Fibroblast of lung (primary cell): Measurements from ENCODE around the gene UPK1A. TPM values are rescaled to one million over a fixed set of nuclear protein-coding genes. Genes with fewer than 3 reads are reported as not detected.

Experiments
- DNase-seq, 2 donors: peaks; one replicate each; pipeline versions ENCODE4 v3.0.0 to v3.0.0-alpha.2; 2010; ENCODE audit warnings: low read depth in 2 of 2
- H2AFZ ChIP-seq: 2 replicates; pipeline ENCODE4 v1.5.1; 2012; ENCODE audit warnings: low read length, control low read depth, inconsistent platforms
- H3K27ac ChIP-seq: 2 replicates; pipeline ENCODE4 v1.5.1; 2011; ENCODE audit warnings: low read length, control low read depth; ENCODE audit not compliant: insufficient read depth
- H3K27me3 ChIP-seq: 2 replicates; pipeline ENCODE4 v1.5.1; 2011; ENCODE audit warnings: mild to moderate bottlenecking, low read length; ENCODE audit not compliant: control insufficient read depth, insufficient read depth
- H3K36me3 ChIP-seq: 2 replicates; pipeline ENCODE4 v1.5.1; 2011; ENCODE audit warnings: low read length; ENCODE audit not compliant: control insufficient read depth, insufficient read depth
- H3K4me1 ChIP-seq: 2 replicates; pipeline ENCODE4 v1.5.1; 2011; ENCODE audit warnings: low read length; ENCODE audit not compliant: control insufficient read depth, insufficient read depth; ENCODE audit errors: extremely low read depth
- H3K4me2 ChIP-seq: 2 replicates; pipeline ENCODE4 v1.5.1; 2011; ENCODE audit warnings: low read length, control low read depth; ENCODE audit not compliant: insufficient read depth; ENCODE audit errors: extremely low read depth
- H3K4me3 ChIP-seq, 4 experiments: fragments of 200-600 bp in 1 of 4; sonication (generic) in 1 of 4; replicated peaks in 1 of 4; 2 replicates each; pipeline ENCODE4 v1.5.1; 2011 to 2016; ENCODE audit warnings: low read length in 4 of 4, low read depth in 3 of 4, mild to moderate bottlenecking in 3 of 4, control low read depth in 2 of 4, inconsistent platforms in 1 of 4, mixed read lengths in 1 of 4; ENCODE audit not compliant: insufficient read depth in 1 of 4; ENCODE audit errors: control extremely low read depth in 1 of 4
- H3K79me2 ChIP-seq: 2 replicates; pipeline ENCODE4 v1.5.1; 2012; ENCODE audit warnings: mild to moderate bottlenecking, low read length, inconsistent platforms; ENCODE audit not compliant: control insufficient read depth, insufficient read depth
- H3K9ac ChIP-seq: 2 replicates; pipeline ENCODE4 v1.5.1; 2011; ENCODE audit warnings: mild to moderate bottlenecking, low read length, control low read depth; ENCODE audit not compliant: insufficient read depth
- H3K9me3 ChIP-seq: 2 replicates; pipeline ENCODE4 v1.5.1; 2012; ENCODE audit warnings: low read depth, low read length; ENCODE audit not compliant: control insufficient read depth, insufficient read depth
- H4K20me1 ChIP-seq: 2 replicates; pipeline ENCODE4 v1.5.1; 2011; ENCODE audit warnings: low read length; ENCODE audit not compliant: control insufficient read depth, insufficient read depth; ENCODE audit errors: extremely low read depth
- CTCF ChIP-seq, 2 donors: IDR thresholded peaks in 1 of 2; conservative IDR thresholded peaks in 1 of 2; 1 replicate in 1 of 2; 2 replicates in 1 of 2; pipeline ENCODE4 v1.5.1; 2011 to 2012; ENCODE audit warnings: low read length in 2 of 2, control low read depth in 1 of 2, inconsistent platforms in 1 of 2, low read depth in 1 of 2, mild to moderate bottlenecking in 1 of 2
- EZH2 ChIP-seq: IDR thresholded peaks from 2 replicates; pipeline ENCODE4 v1.5.1; 2012; ENCODE audit warnings: low read length, control low read depth, mild to moderate bottlenecking; ENCODE audit errors: missing control alignments
- polyA minus RNA-seq: library from RNA; depleted of rRNA, polyadenylated mRNA; stranded (reverse); fragments of >200 nt; gene quantifications from 2 replicates; pipeline ENCODE4 v1.2.3, GENCODE V29; 2011; ENCODE audit warnings: low replicate concordance
- polyA plus RNA-seq, 2 donors: library from polyadenylated mRNA; depleted of rRNA in 1 of 2; stranded (reverse) in 1 of 2; unstranded in 1 of 2; fragments of >200 nt; gene quantifications; 2 replicates each; pipeline ENCODE4 v1.2.1, GENCODE V29; 2011 to 2012; ENCODE audit warnings: missing spikeins in 1 of 2
- total RNA-seq: library from RNA; depleted of rRNA; stranded (reverse); fragments of >200 nt; gene quantifications from 2 replicates; pipeline ENCODE4 v1.2.1, GENCODE V29; 2014

UPK1A gene
- total RNA-seq (not detected in 2 replicates), polyA plus RNA-seq (0.06 and 0.27 TPM in 2 replicates), polyA minus RNA-seq (not detected in 2 replicates)
- polyA plus RNA-seq (2012) = 0.13 and 0.30 TPM in 2 replicates

GRCh38 chr19:35666251-35666913 is at the start of gene UPK1A:
Gene UPK1A, plus strand, starts transcription at chr19:35666517. Its CDS starts 296 bp downstream, at chr19:35666813.
- no peaks in the 10 kb centered on the region for H4K20me1 ChIP-seq
- no peak for DNase-seq
- no peaks in the 10 kb centered on the region for H3K4me1 ChIP-seq
- no peak within 1 kb of the TSS for H3K9ac ChIP-seq
- no peak for TF ChIP-seq CTCF (conservative IDR thresholded peaks at IDR 0.05 in 1 of 2, IDR thresholded peaks at IDR 0.05 in 1 of 2; ENCODE audit: low read depth in 1 of 2, low read length in 2 of 2)
- no peak for TF ChIP-seq EZH2
- H3K4me3 ChIP-seq = no peak within 1 kb of the TSS
- H3K36me3 ChIP-seq = no peaks in the 10 kb centered on the region
- no peak within 1 kb of the TSS for H2AFZ ChIP-seq
- H3K9me3 ChIP-seq = no peaks in the 10 kb centered on the region
- no peak within 1 kb of the TSS for H3K27ac ChIP-seq
- H3K79me2 ChIP-seq = no peaks in the 10 kb centered on the region
- H3K27me3 ChIP-seq = no peaks in the 10 kb centered on the region
- H3K4me2 ChIP-seq = no peak within 1 kb of the TSS

DNA sequence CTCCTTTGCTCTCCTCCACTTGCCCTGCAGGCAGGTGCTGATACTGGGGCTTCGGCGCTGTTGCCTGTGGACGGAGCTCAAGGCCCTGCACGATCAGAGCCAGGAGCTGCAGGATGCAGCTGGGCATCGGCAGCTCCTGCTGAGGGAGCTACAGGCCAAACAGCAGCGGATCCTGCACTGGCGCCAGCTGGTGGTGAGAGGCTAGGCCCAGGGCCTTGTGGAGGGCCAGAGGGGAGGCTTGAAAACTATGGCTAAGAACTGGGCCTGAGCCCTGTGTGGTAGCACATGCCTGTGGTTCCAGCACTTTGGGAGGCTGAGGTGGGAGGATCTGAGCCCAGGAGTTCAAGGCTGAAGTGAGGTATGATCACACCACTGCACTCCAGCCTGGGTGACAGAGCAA is 47.5 kb upstream of the UPK1A start:
- H3K36me3 ChIP-seq = peaks cover 6% of the 10 kb centered on the region
- no peaks in the 10 kb centered on the region for H3K79me2 ChIP-seq
- H3K4me2 ChIP-seq = no peak overlapping the region
- no peak for TF ChIP-seq EZH2
- TF ChIP-seq CTCF (conservative IDR thresholded peaks at IDR 0.05 in 1 of 2, IDR thresholded peaks at IDR 0.05 in 1 of 2; ENCODE audit: low read depth in 1 of 2, low read length in 2 of 2) = peak in 1 of 2 donors; percentile 1
- DNase-seq = no peak
- no peak overlapping the region for H3K9ac ChIP-seq
- no peak overlapping the region for H3K27ac ChIP-seq
- no peaks in the 10 kb centered on the region for H3K9me3 ChIP-seq
- no peak overlapping the region for H3K4me3 ChIP-seq
- no peaks in the 10 kb centered on the region for H4K20me1 ChIP-seq
- no peak overlapping the region for H2AFZ ChIP-seq
- H3K27me3 ChIP-seq = no peaks in the 10 kb centered on the region
- H3K4me1 ChIP-seq = no peaks in the 10 kb centered on the region

GRCh38 chr19:35619290-35619923 is 46.9 kb upstream of the UPK1A start:
- no peaks in the 10 kb centered on the region for H3K27me3 ChIP-seq
- H3K27ac ChIP-seq = no peak overlapping the region
- TF ChIP-seq EZH2 = no peak
- no peak for TF ChIP-seq CTCF (conservative IDR thresholded peaks at IDR 0.05 in 1 of 2, IDR thresholded peaks at IDR 0.05 in 1 of 2; ENCODE audit: low read depth in 1 of 2, low read length in 2 of 2)
- no peaks in the 10 kb centered on the region for H3K9me3 ChIP-seq
- H2AFZ ChIP-seq = no peak overlapping the region
- no peak overlapping the region for H3K4me2 ChIP-seq
- no peak overlapping the region for H3K9ac ChIP-seq
- no peaks in the 10 kb centered on the region for H3K4me1 ChIP-seq
- H3K36me3 ChIP-seq = peaks cover 6% of the 10 kb centered on the region
- no peaks in the 10 kb centered on the region for H3K79me2 ChIP-seq
- no peak for DNase-seq
- H3K4me3 ChIP-seq = no peak overlapping the region
- H4K20me1 ChIP-seq = no peaks in the 10 kb centered on the region
